IMR-90 (cell line): ENCODE data around the gene CCSER1. TPM values are rescaled to one million over a fixed set of nuclear protein-coding genes. Genes with fewer than 3 reads are reported as not detected.

Experiments used
- ATAC-seq: fragments of 200-7000 bp; cut with Tn5 transposase; 2 replicates; pipeline ENCODE4 v1.9.1; 2020; ENCODE audit warnings: low read depth, mild to moderate bottlenecking, moderate library complexity
- BruUV-seq: library from RNA; stranded (reverse); fragments of 400-500 nt; replicated peaks from 2 replicates; lab custom pipeline; 2021; lab: Mats Ljungman, UMichigan
- CTCF ChIA-PET: fragments of 300-600 bp; formaldehyde crosslinking; extraction: SDS; loops from one replicate; lab custom pipeline; 2021; ENCODE audit warnings: antibody characterized with exemption; lab: Yijun Ruan, JAX
- POLR2A ChIA-PET: fragments of 300-600 bp; sonication (Branson Sonifier 250); formaldehyde crosslinking; loops from one replicate; lab custom pipeline; 2022; ENCODE audit warnings: antibody characterized with exemption; ENCODE audit not compliant: unreplicated experiment; lab: Charles Lee
- DNase-seq: peaks from one replicate; pipeline ENCODE4 v3.0.0; 2013
- H2AFZ ChIP-seq: replicated peaks from 2 replicates; pipeline ENCODE3; 2013; ENCODE audit warnings: low read length, mild to moderate bottlenecking; ENCODE audit not compliant: poor library complexity
- H2AK5ac ChIP-seq: 2 replicates; pipeline ENCODE4 v1.6.1; 2013; ENCODE audit warnings: low read depth, low read length, inconsistent platforms
- H2AK9ac ChIP-seq: replicated peaks from 2 replicates; pipeline ENCODE3; 2013; ENCODE audit warnings: mild to moderate bottlenecking, low read depth, low read length, moderate library complexity; ENCODE audit not compliant: poor library complexity
- H2BK120ac ChIP-seq: 2 replicates; pipeline ENCODE4 v1.6.1; 2013; ENCODE audit warnings: low read depth, low read length, inconsistent platforms
- H2BK15ac ChIP-seq: 3 replicates; pipeline ENCODE4 v1.6.1; 2013; ENCODE audit warnings: low read depth, low read length, inconsistent platforms
- H2BK20ac ChIP-seq: 2 replicates; pipeline ENCODE4 v1.6.1; 2013; ENCODE audit warnings: low read depth, mild to moderate bottlenecking, inconsistent platforms, low read length, moderate library complexity
- H2BK5ac ChIP-seq: 2 replicates; pipeline ENCODE4 v1.6.1; 2013; ENCODE audit warnings: mild to moderate bottlenecking, low read depth, low read length, inconsistent platforms; ENCODE audit not compliant: poor library complexity, severe bottlenecking
- H3K14ac ChIP-seq: replicated peaks from 2 replicates; pipeline ENCODE4 v1.6.1; 2013; ENCODE audit warnings: low read depth, low read length, inconsistent platforms
- H3K18ac ChIP-seq: 2 replicates; pipeline ENCODE4 v1.6.1; 2013; ENCODE audit warnings: low read depth, low read length, control low read depth
- H3K23ac ChIP-seq: 2 replicates; pipeline ENCODE4 v1.6.1; 2013; ENCODE audit warnings: low read depth, low read length, inconsistent platforms
- H3K27ac ChIP-seq: 2 replicates; pipeline ENCODE4 v1.5.1; 2013; ENCODE audit warnings: mild to moderate bottlenecking, control low read depth, low read length; ENCODE audit not compliant: insufficient read depth
- H3K27me3 ChIP-seq: 2 replicates; pipeline ENCODE4 v1.6.1; 2013; ENCODE audit warnings: low read length; ENCODE audit not compliant: control insufficient read depth, insufficient read depth
- H3K36me3 ChIP-seq: 2 replicates; pipeline ENCODE4 v1.6.1; 2013; ENCODE audit warnings: low read length, mixed read lengths; ENCODE audit not compliant: control insufficient read depth, insufficient read depth
- H3K4ac ChIP-seq: 2 replicates; pipeline ENCODE4 v1.6.1; 2013; ENCODE audit warnings: low read depth, low read length, inconsistent platforms
- H3K4me1 ChIP-seq: 2 replicates; pipeline ENCODE4 v1.6.1; 2013; ENCODE audit warnings: low read length, mixed read lengths; ENCODE audit not compliant: control insufficient read depth, insufficient read depth
- H3K4me2 ChIP-seq: 2 replicates; pipeline ENCODE4 v1.6.1; 2013; ENCODE audit warnings: low read depth, mild to moderate bottlenecking, control low read depth, low read length, moderate library complexity
- H3K4me3 ChIP-seq: 2 replicates; pipeline ENCODE4 v1.5.1; 2013; ENCODE audit warnings: low read depth, mild to moderate bottlenecking, control low read depth, low read length, moderate library complexity; ENCODE audit not compliant: insufficient read depth
- H3K56ac ChIP-seq: 2 replicates; pipeline ENCODE4 v1.6.1; 2013; ENCODE audit warnings: low read length, inconsistent platforms; ENCODE audit not compliant: insufficient read depth; ENCODE audit errors: extremely low read depth
- H3K79me1 ChIP-seq, 2 experiments: 2 replicates each; pipeline ENCODE4 v1.6.1; 2013; ENCODE audit warnings: low read length in 2 of 2, inconsistent platforms in 1 of 2, low read depth in 1 of 2
- H3K9ac ChIP-seq: 2 replicates; pipeline ENCODE4 v1.6.1; 2013; ENCODE audit warnings: low read depth, low read length, control low read depth
- H3K9me1 ChIP-seq: 2 replicates; pipeline ENCODE4 v1.6.1; 2013; ENCODE audit warnings: low read length, inconsistent platforms; ENCODE audit not compliant: insufficient read depth
- H3K9me3 ChIP-seq: 2 replicates; pipeline ENCODE4 v1.6.1; 2013; ENCODE audit warnings: low read length; ENCODE audit not compliant: control insufficient read depth, insufficient read depth
- H4K20me1 ChIP-seq: 2 replicates; pipeline ENCODE4 v1.6.1; 2013; ENCODE audit warnings: low read length, inconsistent platforms; ENCODE audit not compliant: insufficient read depth
- H4K5ac ChIP-seq: 2 replicates; pipeline ENCODE4 v1.6.1; 2013; ENCODE audit warnings: mild to moderate bottlenecking, low read depth, low read length, control low read depth
- H4K8ac ChIP-seq, 2 experiments: 2 replicates each; pipeline ENCODE4 v1.6.1; 2013; ENCODE audit warnings: low read depth in 2 of 2, low read length in 2 of 2, control low read depth in 1 of 2, inconsistent platforms in 1 of 2
- H4K91ac ChIP-seq: 2 replicates; pipeline ENCODE4 v1.6.1; 2013; ENCODE audit warnings: low read depth, low read length, inconsistent platforms; ENCODE audit not compliant: insufficient read depth
- BHLHE40 ChIP-seq: fragments of 150-350 bp; IDR thresholded peaks from 2 replicates; pipeline ENCODE4 v1.6.1; 2016; ENCODE audit warnings: mild to moderate bottlenecking, low read depth, low read length
- CEBPB ChIP-seq: IDR thresholded peaks from 2 replicates; pipeline ENCODE4 v1.6.1; 2012; ENCODE audit warnings: low read depth, low read length, improper control_type of control experiment
- CHD1 ChIP-seq: IDR thresholded peaks from 2 replicates; pipeline ENCODE4 v1.6.1; 2012; ENCODE audit warnings: low read depth, low read length, improper control_type of control experiment
- CTCF ChIP-seq: conservative IDR thresholded peaks from 2 replicates; pipeline ENCODE4 v1.5.1; 2012; ENCODE audit warnings: mild to moderate bottlenecking, low read depth, low read length, improper control_type of control experiment
- ELK1 ChIP-seq: fragments of 150-350 bp; IDR thresholded peaks from 2 replicates; pipeline ENCODE4 v1.6.1; 2016; ENCODE audit warnings: low read depth, mild to moderate bottlenecking, low read length, moderate library complexity, borderline replicate concordance
- MAFK ChIP-seq: IDR thresholded peaks from 2 replicates; pipeline ENCODE4 v1.6.1; 2012; ENCODE audit warnings: low read depth, low read length, improper control_type of control experiment
- MAZ ChIP-seq: IDR thresholded peaks from 2 replicates; pipeline ENCODE4 v1.6.1; 2012; ENCODE audit warnings: low read depth, mild to moderate bottlenecking, low read length, improper control_type of control experiment, moderate library complexity, borderline replicate concordance
- MXI1 ChIP-seq: IDR thresholded peaks from 2 replicates; pipeline ENCODE4 v1.6.1; 2012; ENCODE audit warnings: low read depth, mild to moderate bottlenecking, low read length, moderate library complexity, borderline replicate concordance
- POLR2A ChIP-seq: IDR thresholded peaks from 2 replicates; pipeline ENCODE4 v1.6.1; 2012; ENCODE audit warnings: mild to moderate bottlenecking, low read depth, low read length
- RCOR1 ChIP-seq: IDR thresholded peaks from 2 replicates; pipeline ENCODE4 v1.6.1; 2012; ENCODE audit warnings: mild to moderate bottlenecking, low read length, improper control_type of control experiment; ENCODE audit not compliant: insufficient replicate concordance
- SMC3 ChIP-seq: fragments of 150-350 bp; IDR thresholded peaks from 2 replicates; pipeline ENCODE4 v1.6.1; 2016; ENCODE audit warnings: low read depth, mild to moderate bottlenecking, antibody characterized with exemption, low read length, moderate library complexity
- USF2 ChIP-seq: fragments of 150-350 bp; IDR thresholded peaks from 2 replicates; pipeline ENCODE4 v1.6.1; 2017; ENCODE audit warnings: mild to moderate bottlenecking, antibody characterized with exemption, low read length, low read depth
- WGBS, 2 experiments: methylation state at CpG; one replicate each; pipeline versions ENCODE4 v1.1.5 to v1.1.7; 2013; ENCODE audit warnings: missing lambda C conversion rate in 2 of 2; ENCODE audit not compliant: insufficient read length in 1 of 2; ENCODE audit errors: extremely low coverage in 2 of 2; 5-methylcytosine and 5-hydroxymethylcytosine counted together
- dilution Hi-C: fragments of 300-500 bp; cut with HindIII; formaldehyde crosslinking; loops from one replicate; pipeline ENCODE4 v1.14.3; 2018; ENCODE audit warnings: low sequenced_read_pairs; ENCODE audit not compliant: unreplicated experiment
- in situ Hi-C: fragments of 300-500 bp; cut with MboI; formaldehyde crosslinking; loops from 3 replicates; pipeline ENCODE4 v1.14.3; 2019; ENCODE audit warnings: low sequenced_read_pairs, inconsistent platforms, mixed read lengths
- intact Hi-C: fragments of 100-400 bp; cut with micrococcal nuclease; formaldehyde crosslinking; loops from 2 replicates; pipeline ENCODE4 v1.10.0; 2022
- polyA plus RNA-seq, 3 experiments: library from polyadenylated mRNA; depleted of rRNA; stranded (reverse); fragments of >200 nt; gene quantifications; 2 replicates each; pipeline ENCODE4 v1.2.3, GENCODE V29; 2012; ENCODE audit warnings: low replicate concordance in 1 of 3
- total RNA-seq: library from RNA; depleted of rRNA; stranded (reverse); fragments of >200 nt; gene quantifications from 2 replicates; pipeline ENCODE4 v1.2.3, GENCODE V29; 2012

Gene CCSER1
- total and polyA plus RNA-seq, 2 of the 4 experiments (the other 2 are of a cell fraction), result not detected

GRCh38 chr4:90081432-90082144 is 45.6 kb upstream of the CCSER1 start:
- no peaks in the 10 kb centered on the region for H3K9me1 ChIP-seq
- H2AK9ac ChIP-seq, result no peak overlapping the region
- DNase-seq (no peak), ATAC-seq (no peak)
- no peaks in the 10 kb centered on the region for H3K36me3 ChIP-seq
- in situ Hi-C loops, result no loop called here
- no peak overlapping the region for H3K27ac ChIP-seq
- WGBS, 2 experiments, result 50% methylated on average over 2 of the region's 8 CpGs; no CpG with 5 or more reads in 1 of the 2 experiments
- ChIA-PET POLR2A (no interaction called here), CTCF (no interaction called here)
- H3K4me1 ChIP-seq, result no peaks in the 10 kb centered on the region
- no peak overlapping the region for H3K56ac ChIP-seq
- no peak overlapping the region for H2BK15ac ChIP-seq
- no peaks in the 10 kb centered on the region for H3K27me3 ChIP-seq
- dilution Hi-C loops, result no loop called here
- TF ChIP-seq MAZ (no peak), SMC3 (no peak), MAFK (no peak), CTCF (no peak), ELK1 (no peak), BHLHE40 (no peak), USF2 (no peak), POLR2A (no peak), MXI1 (no peak), CHD1 (no peak), CEBPB (no peak), RCOR1 (no peak)
- H3K79me1 ChIP-seq, result no peaks in the 10 kb centered on the region
- H3K9me3 ChIP-seq, result no peaks in the 10 kb centered on the region
- intact Hi-C loops, result no loop called here
- H3K4ac ChIP-seq, result no peak overlapping the region
- no peak overlapping the region for H4K91ac ChIP-seq
- H2AFZ ChIP-seq, result no peak overlapping the region
- H4K20me1 ChIP-seq, result no peaks in the 10 kb centered on the region
- no peak overlapping the region for H3K18ac ChIP-seq
- H2BK20ac ChIP-seq, result no peak overlapping the region
- no peak overlapping the region for H3K14ac ChIP-seq
- H2BK120ac ChIP-seq, result no peak overlapping the region
- no TSS peak for BruUV-seq
- no peak overlapping the region for H4K5ac ChIP-seq
- H2AK5ac ChIP-seq, result no peak overlapping the region
- no peak overlapping the region for H3K9ac ChIP-seq
- H3K23ac ChIP-seq, result no peak overlapping the region
- H4K8ac ChIP-seq, result no peak overlapping the region
- no peak overlapping the region for H3K4me2 ChIP-seq
- H3K4me3 ChIP-seq, result no peak overlapping the region
- H2BK5ac ChIP-seq, result no peak overlapping the region
